VCaP (cell line): ENCODE data around the gene TRNT1.
A peak's percentile ranks its signal among the peaks of the same experiment; 100 is the strongest.

ENCODE experiments used
- H3K27ac ChIP-seq: fragments of 450-650 bp; 2 replicates; pipeline ENCODE4 v1.5.1; 2017
- TF ChIP-seq, protein P1 (sequence below): fragments of 450-650 bp; conservative IDR thresholded peaks from 2 replicates; pipeline ENCODE4 v1.5.1; 2017; ENCODE audit warnings: mild to moderate bottlenecking, moderate library complexity

The TRNT1 gene

DNA sequence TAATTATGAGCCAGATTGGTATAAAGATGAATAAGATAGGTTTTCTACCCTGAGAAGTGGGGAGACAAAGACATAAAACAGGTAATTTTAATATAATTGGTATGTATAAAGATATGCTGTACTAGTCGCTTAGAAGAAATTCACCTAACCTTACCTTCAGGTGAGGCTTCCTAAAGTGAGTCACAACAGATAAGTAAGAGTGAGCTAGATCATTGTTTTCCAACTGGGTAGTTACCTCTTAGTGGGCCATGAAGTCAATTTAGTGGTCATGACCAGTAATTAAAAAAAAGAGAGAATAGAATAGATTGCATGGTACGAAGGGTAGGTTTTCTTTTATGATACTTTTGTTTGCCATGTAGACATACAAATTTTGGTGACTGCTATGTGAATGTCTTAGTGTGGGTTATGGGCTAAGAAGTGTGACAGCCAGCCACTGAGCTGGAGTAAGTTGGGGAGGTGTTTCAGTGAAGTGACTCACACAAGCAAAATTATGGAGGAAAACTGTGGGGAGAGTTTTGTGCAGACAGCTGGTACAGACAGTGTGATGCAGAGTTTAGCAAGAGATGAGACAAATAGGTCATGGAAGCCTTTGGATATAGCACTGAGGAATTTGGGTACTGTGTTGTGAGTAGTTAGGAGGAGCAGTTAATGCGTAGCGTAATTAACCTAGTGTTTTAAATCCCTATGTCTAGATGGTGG is 8.2 kb downstream of the TRNT1 start:
- TF ChIP-seq, protein P1, sequence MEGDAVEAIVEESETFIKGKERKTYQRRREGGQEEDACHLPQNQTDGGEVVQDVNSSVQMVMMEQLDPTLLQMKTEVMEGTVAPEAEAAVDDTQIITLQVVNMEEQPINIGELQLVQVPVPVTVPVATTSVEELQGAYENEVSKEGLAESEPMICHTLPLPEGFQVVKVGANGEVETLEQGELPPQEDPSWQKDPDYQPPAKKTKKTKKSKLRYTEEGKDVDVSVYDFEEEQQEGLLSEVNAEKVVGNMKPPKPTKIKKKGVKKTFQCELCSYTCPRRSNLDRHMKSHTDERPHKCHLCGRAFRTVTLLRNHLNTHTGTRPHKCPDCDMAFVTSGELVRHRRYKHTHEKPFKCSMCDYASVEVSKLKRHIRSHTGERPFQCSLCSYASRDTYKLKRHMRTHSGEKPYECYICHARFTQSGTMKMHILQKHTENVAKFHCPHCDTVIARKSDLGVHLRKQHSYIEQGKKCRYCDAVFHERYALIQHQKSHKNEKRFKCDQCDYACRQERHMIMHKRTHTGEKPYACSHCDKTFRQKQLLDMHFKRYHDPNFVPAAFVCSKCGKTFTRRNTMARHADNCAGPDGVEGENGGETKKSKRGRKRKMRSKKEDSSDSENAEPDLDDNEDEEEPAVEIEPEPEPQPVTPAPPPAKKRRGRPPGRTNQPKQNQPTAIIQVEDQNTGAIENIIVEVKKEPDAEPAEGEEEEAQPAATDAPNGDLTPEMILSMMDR = no peak
- peak overlapping the region; percentile 51 for H3K27ac ChIP-seq

DNA sequence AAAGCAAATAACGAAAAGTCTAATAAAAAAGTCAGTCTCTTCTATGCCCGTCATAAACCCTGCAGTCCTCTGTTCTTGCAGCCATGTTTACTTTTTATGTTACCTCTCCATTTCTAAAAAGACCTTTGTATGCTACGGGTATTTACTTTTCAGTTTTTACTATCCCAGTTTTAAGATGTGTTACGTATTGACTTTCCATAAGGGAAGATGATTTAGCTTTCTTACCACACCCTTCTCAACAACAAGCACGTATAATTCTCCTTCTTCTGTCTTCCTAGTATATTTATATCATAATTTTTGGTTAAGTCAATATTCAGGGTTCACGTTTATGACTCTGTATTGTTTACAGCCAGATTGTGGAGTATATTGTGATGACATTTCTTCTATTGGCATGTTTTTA is 10.8 kb downstream of the TRNT1 start:
- TF ChIP-seq, protein P1 = no peak
- peak overlapping the region; percentile 51 for H3K27ac ChIP-seq

DNA sequence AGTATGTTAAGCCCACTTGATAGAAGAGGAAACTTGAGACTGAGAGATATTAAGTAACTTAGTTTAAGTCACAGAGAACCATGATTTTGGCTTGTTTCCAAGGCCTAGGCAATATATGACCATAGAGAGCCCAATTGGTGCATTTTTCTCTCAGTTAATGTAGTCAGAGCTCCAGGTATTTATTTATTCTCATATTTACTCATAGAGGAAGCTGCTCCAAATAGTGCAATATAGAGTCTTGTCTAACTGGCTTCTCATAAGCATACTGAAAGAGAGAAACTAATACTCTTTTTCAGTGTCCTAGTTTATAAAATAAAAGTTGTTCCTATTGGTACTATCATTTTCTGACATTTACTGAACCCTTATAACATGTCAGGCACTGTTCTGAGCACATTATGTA is 15.2 kb downstream of the TRNT1 start:
- TF ChIP-seq, protein P1 = no peak

DNA sequence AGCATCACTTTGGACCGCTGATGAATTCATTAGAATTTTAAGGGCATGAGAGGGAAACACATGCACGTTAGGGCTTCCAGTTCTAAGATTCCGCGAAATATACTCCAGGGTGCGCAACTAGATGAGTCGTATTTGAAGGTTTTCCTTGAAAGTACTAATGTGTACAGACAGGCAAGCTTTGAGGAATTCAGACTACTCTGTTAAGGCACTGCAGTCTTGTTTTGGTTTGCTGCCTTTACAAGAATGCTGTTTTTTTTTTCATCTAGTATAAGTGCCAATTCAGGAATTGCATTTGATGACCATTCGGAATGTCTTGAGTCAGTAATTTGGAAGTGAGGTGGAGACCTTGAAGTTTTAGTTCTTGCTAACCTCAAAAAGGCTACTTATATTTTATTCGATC is 19.1 kb downstream of the TRNT1 start:
- TF ChIP-seq, protein P1 = no peak
- H3K27ac ChIP-seq = peak overlapping the region; percentile 1; the same call in 1 of the 2 replicates

More for the DNA sequence above, 15.2 kb downstream of the TRNT1 start:
- no peak overlapping the region; the same call in 1 of the 2 replicates for H3K27ac ChIP-seq

DNA sequence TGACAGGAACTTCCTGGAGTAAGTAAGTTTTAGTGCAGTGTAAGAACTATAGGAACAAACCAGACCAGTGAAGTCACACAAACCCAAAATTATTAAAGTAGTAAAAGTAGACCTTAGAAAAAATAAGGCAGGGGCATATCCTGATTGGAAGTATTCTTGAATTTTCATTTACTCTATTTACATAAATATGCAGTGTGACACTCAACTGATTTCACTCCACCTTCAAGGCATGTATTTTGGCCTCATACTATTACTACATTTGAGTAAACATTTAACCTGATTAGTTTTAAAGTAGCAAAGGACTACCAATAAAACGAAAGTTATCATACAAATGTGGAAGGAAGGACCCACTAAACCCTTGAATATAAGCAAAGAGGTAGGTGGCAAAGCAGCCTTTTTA is 22.8 kb downstream of the TRNT1 start:
- TF ChIP-seq, protein P1 = no peak
- H3K27ac ChIP-seq = peak overlapping the region; percentile 43

DNA sequence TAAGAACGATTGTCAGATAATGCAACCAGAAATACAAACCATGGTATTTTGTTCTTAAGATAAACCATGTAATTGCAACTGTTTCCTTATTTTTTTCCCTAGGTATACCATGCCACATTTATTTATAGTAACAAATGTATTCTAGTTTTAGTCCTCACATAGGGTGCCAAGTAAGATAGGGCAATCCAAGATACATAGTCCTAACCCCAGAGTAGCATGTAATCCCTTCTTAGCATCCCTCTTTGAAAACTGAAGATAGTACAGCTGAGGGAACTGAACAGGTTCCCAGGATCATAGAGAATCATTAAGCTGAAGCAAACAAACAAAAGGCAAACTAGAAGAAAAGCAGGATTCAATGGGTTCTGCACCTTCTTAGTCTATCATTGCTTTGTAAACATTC is 24.8 kb downstream of the TRNT1 start:
- H3K27ac ChIP-seq = peak overlapping the region; percentile 43; the same call in 1 of the 2 replicates
- TF ChIP-seq, protein P1 = no peak

- TF ChIP-seq, protein P1 = no peak
- peak overlapping the region; percentile 18 for H3K27ac ChIP-seq
These were observed 28.3 kb downstream of the TRNT1 start for GRCh38 chr3:3154879-3155610.
